HG03108 (cell line): ENCODE measurements around the gene INAFM2.

Source experiments
- ATAC-seq: cut with Tn5 transposase; IDR thresholded peaks from one replicate; pipeline ENCODE4 v1.9.1; 2021; ENCODE audit warnings: moderate library complexity; ENCODE audit not compliant: unreplicated experiment

Gene INAFM2

GRCh38 chr15:40358471-40359353, 35.2 kb downstream of the INAFM2 start:
- ATAC-seq: peak; percentile 17

GRCh38 chr15:40360015-40360414, 36.5 kb downstream of the INAFM2 start:
- ATAC-seq: no peak

GRCh38 chr15:40361640-40362039, 38.1 kb downstream of the INAFM2 start:
- no peak for ATAC-seq

- ATAC-seq: no peak
Observed at GRCh38 chr15:40363611-40364010, 40.1 kb downstream of the INAFM2 start.

GRCh38 chr15:40364251-40364650, 40.8 kb downstream of the INAFM2 start:
- ATAC-seq: no peak

- no peak for ATAC-seq
Observed at GRCh38 chr15:40365016-40365415, 41.5 kb downstream of the INAFM2 start.

- no peak for ATAC-seq
Observed at GRCh38 chr15:40365624-40366456, 42.3 kb downstream of the INAFM2 start.

GRCh38 chr15:40366457-40367370, 43.2 kb downstream of the INAFM2 start:
- no peak for ATAC-seq

GRCh38 chr15:40367371-40367685, 43.8 kb downstream of the INAFM2 start:
- no peak for ATAC-seq

- peak; percentile 79 for ATAC-seq
Observed at GRCh38 chr15:40367686-40368611, 44.5 kb downstream of the INAFM2 start.

GRCh38 chr15:40368719-40369473, 45.4 kb downstream of the INAFM2 start:
- ATAC-seq: no peak

- no peak for ATAC-seq
Observed at GRCh38 chr15:40369474-40369869, 46.0 kb downstream of the INAFM2 start.

GRCh38 chr15:40369971-40370370, 46.5 kb downstream of the INAFM2 start:
- ATAC-seq: no peak

- no peak for ATAC-seq
Observed at GRCh38 chr15:40372981-40373380, 49.5 kb downstream of the INAFM2 start.
